Epidermal melanocyte (primary cell): ENCODE results near the gene HMGB1.
"Not testable (repeated sequence)": the region's sequence is repeated elsewhere in the genome, so short reads cannot be mapped to it uniquely, and the experiment has no call there.

ENCODE experiments used
- DNase-seq: peaks from one replicate; pipeline ENCODE4 v3.0.0; 2011; ENCODE audit warnings: low spot score; ENCODE audit not compliant: insufficient read length

Gene HMGB1

GRCh38 chr13:30466841-30467252, 1.1 kb upstream of the HMGB1 start:
- DNase-seq = no peak

GRCh38 chr13:30466358-30466714, 600 bp upstream of the HMGB1 start:
- no peak for DNase-seq

- no peak for DNase-seq
Measured at GRCh38 chr13:30465343-30465592, 468 bp downstream of the HMGB1 start.

- peak; percentile 26 for DNase-seq
Measured at GRCh38 chr13:30464496-30465342, 1.0 kb downstream of the HMGB1 start.

GRCh38 chr13:30463787-30464495, 1.8 kb downstream of the HMGB1 start:
- DNase-seq = no peak

GRCh38 chr13:30461279-30462066, 4.3 kb downstream of the HMGB1 start:
- DNase-seq = not testable (repeated sequence)

GRCh38 chr13:30457306-30457891, 8.3 kb downstream of the HMGB1 start:
- DNase-seq = no peak

GRCh38 chr13:30456290-30456689, 9.4 kb downstream of the HMGB1 start:
- DNase-seq = no peak

GRCh38 chr13:30454991-30455390, 10.7 kb downstream of the HMGB1 start:
- DNase-seq = no peak

- no peak for DNase-seq
Measured at GRCh38 chr13:30453727-30454126, 12.0 kb downstream of the HMGB1 start.

- DNase-seq = not testable (repeated sequence)
Measured at GRCh38 chr13:30451476-30451875, 14.3 kb downstream of the HMGB1 start.

- DNase-seq = no peak
Measured at GRCh38 chr13:30450066-30450465, 15.7 kb downstream of the HMGB1 start.

GRCh38 chr13:30448441-30448840, 17.3 kb downstream of the HMGB1 start:
- no peak for DNase-seq

- DNase-seq = no peak
Measured at GRCh38 chr13:30446126-30446500, 19.6 kb downstream of the HMGB1 start.

GRCh38 chr13:30443957-30444404, 21.8 kb downstream of the HMGB1 start:
- DNase-seq = no peak

- not testable (repeated sequence) for DNase-seq
Measured at GRCh38 chr13:30443491-30443890, 22.2 kb downstream of the HMGB1 start.

- DNase-seq = no peak
Measured at GRCh38 chr13:30442926-30443325, 22.8 kb downstream of the HMGB1 start.

- no peak for DNase-seq
Measured at GRCh38 chr13:30440910-30441703, 24.6 kb downstream of the HMGB1 start.

GRCh38 chr13:30438286-30438685, 27.4 kb downstream of the HMGB1 start:
- DNase-seq = no peak

- no peak for DNase-seq
Measured at GRCh38 chr13:30437177-30437576, 28.6 kb downstream of the HMGB1 start.

- no peak for DNase-seq
Measured at GRCh38 chr13:30435911-30436451, 29.8 kb downstream of the HMGB1 start.
